Peyer's patch (tissue), 4 donors: ENCODE data around the gene SPAG16. TPM values are rescaled to one million over a fixed set of nuclear protein-coding genes. Genes with fewer than 3 reads are reported as not detected.

ENCODE experiments used
- DNase-seq, 3 donors: peaks; one replicate each; pipeline ENCODE4 v3.0.0-alpha.2; 2017 to 2019
- H3K27ac ChIP-seq, 4 donors: fragments of 200-600 bp; sonication (generic); one replicate each; pipeline ENCODE4 v1.5.1; 2016 to 2019
- H3K27me3 ChIP-seq, 2 donors: fragments of 200-600 bp; sonication (generic); one replicate each; pipeline ENCODE4 v1.5.1; 2019
- H3K36me3 ChIP-seq, 3 donors: fragments of 200-600 bp; sonication (generic); one replicate each; pipeline ENCODE4 v1.5.1; 2016 to 2019
- H3K4me1 ChIP-seq, 4 donors: fragments of 200-600 bp; sonication (generic); one replicate each; pipeline ENCODE4 v1.5.1; 2016 to 2019
- H3K4me3 ChIP-seq, 4 donors: fragments of 200-600 bp; sonication (generic); 1 replicate in 3 of 4; 2 replicates in 1 of 4; pipeline ENCODE4 v1.5.1; 2016 to 2019; ENCODE audit warnings: mild to moderate bottlenecking in 1 of 4
- H3K9me3 ChIP-seq, 4 donors: fragments of 200-600 bp; sonication (generic); one replicate each; pipeline ENCODE4 v1.5.1; 2016 to 2019; ENCODE audit warnings: mild to moderate bottlenecking in 1 of 4
- POLR2A ChIP-seq, 2 donors: fragments of 450-650 bp; IDR thresholded peaks; one replicate each; pipeline ENCODE4 v1.5.1; 2017; ENCODE audit warnings: antibody characterized with exemption in 2 of 2, mild to moderate bottlenecking in 2 of 2, moderate library complexity in 2 of 2
- small RNA-seq, 2 donors: library from RNA; depleted of rRNA; stranded (forward); fragments of <200 nt; gene quantifications; one replicate each; pipeline ENCODE3, GENCODE V24; 2016
- total RNA-seq, 4 donors: library from RNA; depleted of rRNA; stranded (reverse); fragments of >200 nt; gene quantifications; one replicate each; pipeline ENCODE4 v1.1.0, GENCODE V29; 2016
- TF ChIP-seq, protein P1 (sequence below), 6 experiments: fragments of 450-650 bp in 4 of 6; fragments of 200-600 bp in 2 of 6; sonication (generic) in 1 of 6; IDR thresholded peaks; one replicate each; pipeline ENCODE4 v1.5.1; 2017 to 2019; ENCODE audit warnings: antibody characterized with exemption in 6 of 6, mild to moderate bottlenecking in 3 of 6, moderate library complexity in 1 of 6

The SPAG16 gene
- total RNA-seq, 4 donors from 2014 or later, result 5.5 to 43.7 (median 10.0) TPM

DNA sequence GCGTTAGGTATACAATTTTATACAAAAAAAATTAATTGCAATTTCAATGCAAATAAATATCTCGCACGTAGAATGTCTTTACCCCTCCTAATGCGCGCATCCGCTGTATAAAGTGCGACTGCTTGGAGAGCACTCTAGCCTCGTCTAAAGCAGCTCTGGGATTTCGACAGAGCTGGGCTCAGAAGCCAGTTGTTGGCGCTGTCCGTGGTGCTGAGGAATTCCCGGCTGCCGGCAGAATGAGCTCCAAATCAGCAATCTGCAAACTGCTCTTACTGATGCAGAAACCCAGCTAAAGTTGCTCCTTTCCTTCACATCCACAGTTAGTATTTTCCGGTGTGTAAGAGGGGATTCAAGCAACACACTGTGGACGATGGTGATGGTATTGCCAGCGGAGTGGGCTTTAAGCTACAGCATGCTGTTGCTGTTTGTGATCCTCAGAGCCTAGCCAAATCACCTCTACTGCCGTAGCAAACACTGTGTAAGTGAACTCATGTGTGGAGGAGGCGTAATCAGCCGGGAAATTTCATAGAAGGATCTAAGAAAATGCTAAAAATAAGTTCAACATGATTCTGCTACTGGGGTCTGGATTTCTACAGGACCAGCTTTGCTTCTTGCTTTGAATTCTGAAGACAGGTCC is 1126.8 kb downstream of the SPAG16 start, which contains the start of gene VWC2L:
VWC2L (plus strand) TSS at position 137 of the 637 bp plus-strand sequence. CDS start 3,140 bp downstream, outside the sequence.
- TF ChIP-seq, protein P1, sequence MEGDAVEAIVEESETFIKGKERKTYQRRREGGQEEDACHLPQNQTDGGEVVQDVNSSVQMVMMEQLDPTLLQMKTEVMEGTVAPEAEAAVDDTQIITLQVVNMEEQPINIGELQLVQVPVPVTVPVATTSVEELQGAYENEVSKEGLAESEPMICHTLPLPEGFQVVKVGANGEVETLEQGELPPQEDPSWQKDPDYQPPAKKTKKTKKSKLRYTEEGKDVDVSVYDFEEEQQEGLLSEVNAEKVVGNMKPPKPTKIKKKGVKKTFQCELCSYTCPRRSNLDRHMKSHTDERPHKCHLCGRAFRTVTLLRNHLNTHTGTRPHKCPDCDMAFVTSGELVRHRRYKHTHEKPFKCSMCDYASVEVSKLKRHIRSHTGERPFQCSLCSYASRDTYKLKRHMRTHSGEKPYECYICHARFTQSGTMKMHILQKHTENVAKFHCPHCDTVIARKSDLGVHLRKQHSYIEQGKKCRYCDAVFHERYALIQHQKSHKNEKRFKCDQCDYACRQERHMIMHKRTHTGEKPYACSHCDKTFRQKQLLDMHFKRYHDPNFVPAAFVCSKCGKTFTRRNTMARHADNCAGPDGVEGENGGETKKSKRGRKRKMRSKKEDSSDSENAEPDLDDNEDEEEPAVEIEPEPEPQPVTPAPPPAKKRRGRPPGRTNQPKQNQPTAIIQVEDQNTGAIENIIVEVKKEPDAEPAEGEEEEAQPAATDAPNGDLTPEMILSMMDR (IDR thresholded peaks at IDR 0.05), result no peak
- TF ChIP-seq POLR2A (IDR thresholded peaks at IDR 0.05), result no peak
- no peak within 1 kb of the TSS for H3K27ac ChIP-seq
- no peak for DNase-seq

DNA sequence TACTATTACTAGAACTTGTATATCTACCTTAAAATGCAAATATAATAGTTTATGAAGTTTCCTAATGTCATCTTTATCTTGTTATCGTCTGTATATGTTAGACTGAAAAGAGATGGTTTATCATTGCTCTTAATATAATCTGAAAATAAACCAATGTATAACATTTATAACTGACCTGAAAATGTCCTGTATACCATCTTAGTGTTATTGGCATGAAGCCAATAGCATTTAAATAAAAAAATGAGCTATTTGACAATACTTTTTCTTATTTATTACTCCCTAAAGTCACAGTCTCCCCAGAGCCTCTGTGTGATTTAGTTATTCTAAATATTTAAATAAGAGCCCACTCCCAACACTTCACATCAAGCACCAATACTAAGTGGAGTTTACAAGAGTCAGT is 1128.4 kb downstream of the SPAG16 start:
- Histone ChIP-seq H3K4me1 (no peaks in the 10 kb centered on the region), H3K9me3 (no peaks in the 10 kb centered on the region), H3K4me3 (no peak overlapping the region), H3K27ac (no peak overlapping the region), H3K36me3 (no peaks in the 10 kb centered on the region), H3K27me3 (no peaks in the 10 kb centered on the region)
- no peak for DNase-seq
- TF ChIP-seq POLR2A (IDR thresholded peaks at IDR 0.05), result no peak
- TF ChIP-seq, protein P1 (IDR thresholded peaks at IDR 0.05), result no peak

More for the DNA sequence above, 1126.8 kb downstream of the SPAG16 start, which contains the start of gene VWC2L:
- Histone ChIP-seq H3K4me3 (no peak within 1 kb of the TSS), H3K27me3 (no peaks in the 10 kb centered on the region), H3K36me3 (no peaks in the 10 kb centered on the region), H3K4me1 (no peaks in the 10 kb centered on the region), H3K9me3 (no peaks in the 10 kb centered on the region)

DNA sequence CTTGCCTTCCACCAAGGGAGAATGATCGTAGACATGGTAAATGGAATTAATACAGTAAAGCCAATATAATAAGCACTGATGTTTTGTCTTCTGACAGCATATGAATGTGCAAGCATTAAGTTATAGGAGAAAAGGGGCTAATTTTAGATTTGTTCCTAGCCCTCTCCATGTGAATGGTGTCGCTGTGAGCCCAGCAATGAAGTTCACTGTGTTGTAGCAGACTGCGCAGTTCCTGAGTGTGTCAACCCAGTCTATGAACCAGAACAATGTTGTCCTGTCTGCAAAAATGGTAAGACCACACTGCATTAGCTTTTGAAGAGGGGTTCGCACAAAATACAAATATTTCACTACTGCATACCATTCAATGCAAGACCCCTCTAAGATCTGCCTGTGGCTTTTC is 1152.2 kb downstream of the SPAG16 start:
- Histone ChIP-seq H3K27me3 (no peaks in the 10 kb centered on the region), H3K27ac (no peak overlapping the region), H3K4me1 (no peaks in the 10 kb centered on the region), H3K9me3 (no peaks in the 10 kb centered on the region), H3K36me3 (no peaks in the 10 kb centered on the region), H3K4me3 (no peak overlapping the region)
- TF ChIP-seq POLR2A (IDR thresholded peaks at IDR 0.05), result no peak
- TF ChIP-seq, protein P1 (IDR thresholded peaks at IDR 0.05), result no peak
- no peak for DNase-seq

DNA sequence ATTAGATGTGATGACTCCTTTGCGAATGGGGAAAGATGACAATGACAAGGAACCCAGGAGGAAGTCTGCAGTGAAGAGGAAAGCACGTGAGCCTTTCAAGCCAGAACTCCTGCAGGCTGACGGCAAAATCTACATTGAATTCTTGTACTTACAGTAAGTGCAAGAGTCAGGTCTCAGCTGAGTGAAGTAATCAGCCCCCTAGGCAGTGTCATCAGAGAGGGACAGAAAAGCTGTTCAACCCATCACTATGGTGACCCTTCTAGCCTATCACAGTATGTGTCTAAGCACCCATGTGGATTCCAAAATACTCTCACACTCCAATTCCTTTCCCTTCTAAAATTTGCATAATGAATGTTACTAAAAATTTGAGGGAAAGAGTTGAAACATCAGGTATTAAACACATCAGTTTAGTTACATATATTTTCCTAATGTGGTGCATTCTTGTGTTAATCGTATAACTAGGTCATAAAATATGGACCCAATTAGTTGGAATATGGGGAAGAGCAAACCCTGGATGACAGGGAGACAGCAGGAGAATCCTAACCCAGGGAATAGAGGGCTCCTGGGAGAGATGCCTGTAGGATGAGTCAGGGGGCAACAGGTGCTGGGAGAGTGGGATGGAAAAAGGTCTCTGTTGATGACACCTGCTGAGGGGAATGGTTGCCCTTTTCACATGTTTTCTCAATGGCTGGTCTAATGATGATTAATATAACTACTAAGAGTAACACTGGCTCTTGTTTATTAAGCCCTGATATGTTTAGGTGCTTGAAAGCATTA is 1166.0 kb downstream of the SPAG16 start:
- Histone ChIP-seq H3K27me3 (no peaks in the 10 kb centered on the region), H3K27ac (no peak overlapping the region), H3K36me3 (no peaks in the 10 kb centered on the region), H3K9me3 (no peaks in the 10 kb centered on the region), H3K4me3 (no peak overlapping the region), H3K4me1 (no peaks in the 10 kb centered on the region)
- TF ChIP-seq, protein P1 (IDR thresholded peaks at IDR 0.05), result no peak
- no peak for TF ChIP-seq POLR2A (IDR thresholded peaks at IDR 0.05)
- no peak for DNase-seq

DNA sequence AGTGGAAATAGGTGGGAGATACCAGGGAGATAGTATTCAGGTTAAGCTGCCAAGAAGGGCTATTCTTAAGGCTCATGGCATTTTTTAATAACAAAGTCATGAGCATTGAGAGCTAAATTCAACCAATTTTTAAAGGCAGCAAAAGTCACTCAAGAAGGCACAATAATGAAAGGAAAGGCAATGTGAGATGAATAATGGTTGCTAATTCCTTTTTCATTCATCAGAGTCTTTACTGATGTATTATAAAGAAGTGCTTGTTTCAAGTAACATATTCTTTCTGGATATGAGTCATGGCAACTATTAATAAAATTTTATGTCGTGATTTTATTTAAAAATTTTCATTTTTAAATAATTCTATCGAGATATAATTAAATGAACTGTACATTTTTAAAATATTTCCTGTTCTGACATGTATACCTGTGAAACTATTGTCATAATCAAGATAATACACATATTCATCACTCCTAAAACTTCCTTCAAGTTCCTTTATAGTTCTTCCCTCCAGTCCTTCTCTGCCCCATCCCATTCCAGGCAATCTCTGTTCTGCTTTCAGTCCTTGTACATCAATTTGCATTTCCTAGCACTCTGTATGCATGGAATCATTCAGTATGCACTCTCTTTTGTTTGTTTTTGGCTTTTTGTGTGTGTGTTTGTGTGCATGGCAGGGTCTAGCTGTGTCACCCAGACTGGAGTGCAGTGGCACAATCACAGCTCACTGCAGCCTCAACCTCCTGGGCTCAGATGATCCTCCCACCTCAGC is 1167.4 kb downstream of the SPAG16 start:
- Histone ChIP-seq H3K27me3 (no peaks in the 10 kb centered on the region), H3K27ac (no peak overlapping the region), H3K4me1 (no peaks in the 10 kb centered on the region), H3K9me3 (no peaks in the 10 kb centered on the region), H3K36me3 (no peaks in the 10 kb centered on the region), H3K4me3 (no peak overlapping the region)
- DNase-seq, result no peak
- no peak for TF ChIP-seq POLR2A (IDR thresholded peaks at IDR 0.05)

Small RNAs within 50 kb of the gene (small RNA-seq; reads per million reads assigned to genes)
- gene MIR4438, result 0 reads per million in 2 donors

Other genes starting within 250 kb of the SPAG16 start
- gene IKZF2, start 132.9 kb upstream of the SPAG16 start, total RNA-seq, result 1 to 10 TPM; 4.2 to 8.3 (median 6.1) TPM